ENCODE results near the gene VWA2. TPM values are rescaled to one million over a fixed set of nuclear protein-coding genes. Genes with fewer than 3 reads are reported as not detected.

VWA2 gene
- total and polyA plus RNA-seq, 2 of the 4 experiments (the other 2 are of a cell fraction), result not detected

GRCh38 chr10:114272696-114273095 lies 33.6 kb downstream of the VWA2 start:
- H2BK15ac ChIP-seq (ENCODE audit: low read depth, low read length), result no peak overlapping the region; the same call in 2 of the 3 replicates
- H3K18ac ChIP-seq (ENCODE audit: low read depth, low read length), result no peak overlapping the region
- H3K23ac ChIP-seq (ENCODE audit: low read depth, low read length), result no peak overlapping the region
- no peak overlapping the region for H3K4me3 ChIP-seq (ENCODE audit: insufficient read depth, low read depth, low read length)
- no peak overlapping the region for H2AFZ ChIP-seq (replicated peaks; ENCODE audit: low read length, poor library complexity)
- peak overlapping the region; percentile 14; the same call in 1 of the 2 replicates for H2BK120ac ChIP-seq (ENCODE audit: low read depth, low read length)
- TF ChIP-seq MXI1 (IDR thresholded peaks at IDR 0.05; ENCODE audit: borderline replicate concordance, low read depth, low read length), result no peak
- no peak for TF ChIP-seq NFE2L2 (IDR thresholded peaks at IDR 0.05; ENCODE audit: low read depth, low read length)
- TF ChIP-seq CTCF (conservative IDR thresholded peaks at IDR 0.05; ENCODE audit: low read depth, low read length), result no peak
- no peak for TF ChIP-seq MAZ (IDR thresholded peaks at IDR 0.05; ENCODE audit: borderline replicate concordance, low read depth, low read length)
- TF ChIP-seq CHD1 (IDR thresholded peaks at IDR 0.05; ENCODE audit: low read depth, low read length), result no peak
- TF ChIP-seq POLR2A (IDR thresholded peaks at IDR 0.05; ENCODE audit: low read depth, low read length), result no peak
- no peak for TF ChIP-seq RFX5 (IDR thresholded peaks at IDR 0.05; ENCODE audit: low read depth, low read length)
- TF ChIP-seq RAD21 (IDR thresholded peaks at IDR 0.05; ENCODE audit: low read length), result no peak
- no peak for TF ChIP-seq FOS (IDR thresholded peaks at IDR 0.05; ENCODE audit: low read depth, low read length)
- no peak for TF ChIP-seq CEBPB (IDR thresholded peaks at IDR 0.05; ENCODE audit: low read depth, low read length)
- TF ChIP-seq SMC3 (IDR thresholded peaks at IDR 0.05; ENCODE audit: low read depth, low read length), result no peak
- no peak for TF ChIP-seq RCOR1 (IDR thresholded peaks at IDR 0.05; ENCODE audit: insufficient replicate concordance, low read length)
- BruUV-seq (replicated peaks), result no TSS peak
- H3K9me3 ChIP-seq (ENCODE audit: control insufficient read depth, insufficient read depth, low read length), result no peaks in the 10 kb centered on the region
- no peak overlapping the region; the same call in 1 of the 2 replicates for H3K4ac ChIP-seq (ENCODE audit: low read depth, low read length)
- peaks cover 6% of the 10 kb centered on the region for H3K4me1 ChIP-seq (ENCODE audit: control insufficient read depth, insufficient read depth, low read length)
- no peaks in the 10 kb centered on the region for H3K36me3 ChIP-seq (ENCODE audit: control insufficient read depth, insufficient read depth, low read length)
- no peak overlapping the region for H3K56ac ChIP-seq (ENCODE audit: extremely low read depth, insufficient read depth, low read length)
- POLR2A ChIA-PET (ENCODE audit: unreplicated experiment), result no interaction called here
- H3K4me2 ChIP-seq (ENCODE audit: low read depth, low read length), result no peak overlapping the region
- peaks cover 7% of the 10 kb centered on the region; the same call in 1 of the 2 replicates for H4K20me1 ChIP-seq (ENCODE audit: insufficient read depth, low read length)
- no peak overlapping the region for H2BK5ac ChIP-seq (ENCODE audit: low read depth, low read length, poor library complexity, severe bottlenecking)
- H4K5ac ChIP-seq (ENCODE audit: low read depth, low read length), result no peak overlapping the region
- no peak overlapping the region for H3K14ac ChIP-seq (replicated peaks; ENCODE audit: low read depth, low read length)
- H3K9me1 ChIP-seq (ENCODE audit: insufficient read depth, low read length), result peaks cover 12% of the 10 kb centered on the region
- H3K27me3 ChIP-seq (ENCODE audit: control insufficient read depth, insufficient read depth, low read length), result peaks cover 12% of the 10 kb centered on the region
- no peaks in the 10 kb centered on the region for H3K79me1 ChIP-seq (ENCODE audit: low read depth in 1 of 2, low read length in 2 of 2)
- in situ Hi-C loops (cut with MboI; ENCODE audit: low sequenced_read_pairs) (no loop called here), dilution Hi-C loops (cut with HindIII; ENCODE audit: low sequenced_read_pairs, unreplicated experiment) (no loop called here), intact Hi-C loops (cut with micrococcal nuclease) (no loop called here)
- H3K27ac ChIP-seq (ENCODE audit: insufficient read depth, low read length), result no peak overlapping the region
- no CpG with 5 or more reads among the region's 6 CpGs for WGBS, 2 experiments (ENCODE audit: extremely low coverage in 2 of 2, insufficient read length in 1 of 2)
- no peak overlapping the region for H3K9ac ChIP-seq (ENCODE audit: low read depth, low read length)
- H4K91ac ChIP-seq (ENCODE audit: insufficient read depth, low read depth, low read length), result no peak overlapping the region
- H2AK5ac ChIP-seq (ENCODE audit: low read depth, low read length), result peak overlapping the region; percentile 57
- H4K8ac ChIP-seq (ENCODE audit: low read depth in 2 of 2, low read length in 2 of 2), result no peak overlapping the region
- no peak overlapping the region for H2AK9ac ChIP-seq (replicated peaks; ENCODE audit: low read depth, low read length, poor library complexity)
- peak overlapping the region; percentile 79; the same call in 1 of the 2 replicates for H2BK20ac ChIP-seq (ENCODE audit: low read depth, low read length)
- no peak for DNase-seq
- CTCF ChIA-PET, result interaction anchor here (0.9 to 1.1 kb wide), 4 partner anchors 14 to 104 kb away, joined by 3 to 4 read pairs (median 3); no protein-coding TSS in a partner anchor
- no peak for ATAC-seq (ENCODE audit: low read depth)
